Measurements from ENCODE around the gene SOX12. TPM values are rescaled to one million over a fixed set of nuclear protein-coding genes. Genes with fewer than 3 reads are reported as not detected.

The SOX12 gene
- total RNA-seq (ENCODE audit: low replicate concordance) = 7.7 and 15.9 TPM in 2 replicates

- DNase-seq (ENCODE audit: low read depth) = peak; percentile 85
- TF ChIP-seq, protein P1, sequence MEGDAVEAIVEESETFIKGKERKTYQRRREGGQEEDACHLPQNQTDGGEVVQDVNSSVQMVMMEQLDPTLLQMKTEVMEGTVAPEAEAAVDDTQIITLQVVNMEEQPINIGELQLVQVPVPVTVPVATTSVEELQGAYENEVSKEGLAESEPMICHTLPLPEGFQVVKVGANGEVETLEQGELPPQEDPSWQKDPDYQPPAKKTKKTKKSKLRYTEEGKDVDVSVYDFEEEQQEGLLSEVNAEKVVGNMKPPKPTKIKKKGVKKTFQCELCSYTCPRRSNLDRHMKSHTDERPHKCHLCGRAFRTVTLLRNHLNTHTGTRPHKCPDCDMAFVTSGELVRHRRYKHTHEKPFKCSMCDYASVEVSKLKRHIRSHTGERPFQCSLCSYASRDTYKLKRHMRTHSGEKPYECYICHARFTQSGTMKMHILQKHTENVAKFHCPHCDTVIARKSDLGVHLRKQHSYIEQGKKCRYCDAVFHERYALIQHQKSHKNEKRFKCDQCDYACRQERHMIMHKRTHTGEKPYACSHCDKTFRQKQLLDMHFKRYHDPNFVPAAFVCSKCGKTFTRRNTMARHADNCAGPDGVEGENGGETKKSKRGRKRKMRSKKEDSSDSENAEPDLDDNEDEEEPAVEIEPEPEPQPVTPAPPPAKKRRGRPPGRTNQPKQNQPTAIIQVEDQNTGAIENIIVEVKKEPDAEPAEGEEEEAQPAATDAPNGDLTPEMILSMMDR (IDR thresholded peaks at IDR 0.05; ENCODE audit: insufficient read depth, low read length) = no peak
- peak within 1 kb of the TSS; percentile 90 for H3K4me3 ChIP-seq (ENCODE audit: low read depth, low read length)
These were observed at the start of gene SOX12 for GRCh38 chr20:325045-325888. Gene SOX12, plus strand, starts transcription at chr20:325552. Its CDS starts 373 bp downstream, at chr20:325925.

DNA sequence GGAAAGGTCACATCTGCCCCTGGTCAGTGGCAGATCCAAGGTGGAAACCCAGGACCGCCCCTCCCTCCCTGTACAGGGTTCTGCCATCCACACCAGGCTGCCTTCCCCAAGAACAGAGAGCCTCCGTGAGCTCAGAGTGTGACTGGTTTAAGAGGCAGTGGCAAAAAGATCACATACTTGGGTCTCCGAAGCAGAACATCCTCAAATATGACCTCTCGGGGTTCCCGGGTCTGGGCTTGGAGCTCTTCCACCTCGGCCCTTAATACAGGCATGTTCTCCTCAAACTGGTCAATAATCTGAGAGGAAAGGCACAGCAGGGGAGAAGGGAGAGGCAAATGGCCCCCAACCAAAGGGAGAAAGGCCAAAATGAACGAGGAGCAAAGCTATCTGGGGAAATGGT, 49.6 kb upstream of the SOX12 start:
- TF ChIP-seq, protein P1 (IDR thresholded peaks at IDR 0.05; ENCODE audit: insufficient read depth, low read length) = no peak
- H3K4me3 ChIP-seq (ENCODE audit: low read depth, low read length) = no peak overlapping the region
- no peak for DNase-seq (ENCODE audit: low read depth)

GRCh38 chr20:276620-277495, 48.5 kb upstream of the SOX12 start:
- DNase-seq (ENCODE audit: low read depth) = no peak
- H3K4me3 ChIP-seq (ENCODE audit: low read depth, low read length) = no peak overlapping the region
- TF ChIP-seq, protein P1 (IDR thresholded peaks at IDR 0.05; ENCODE audit: insufficient read depth, low read length) = no peak

- H3K4me3 ChIP-seq (ENCODE audit: low read depth, low read length) = no peak overlapping the region
- DNase-seq (ENCODE audit: low read depth) = no peak
- TF ChIP-seq, protein P1 (IDR thresholded peaks at IDR 0.05; ENCODE audit: insufficient read depth, low read length) = no peak
These were observed 47.9 kb upstream of the SOX12 start for GRCh38 chr20:277496-277781.

DNA sequence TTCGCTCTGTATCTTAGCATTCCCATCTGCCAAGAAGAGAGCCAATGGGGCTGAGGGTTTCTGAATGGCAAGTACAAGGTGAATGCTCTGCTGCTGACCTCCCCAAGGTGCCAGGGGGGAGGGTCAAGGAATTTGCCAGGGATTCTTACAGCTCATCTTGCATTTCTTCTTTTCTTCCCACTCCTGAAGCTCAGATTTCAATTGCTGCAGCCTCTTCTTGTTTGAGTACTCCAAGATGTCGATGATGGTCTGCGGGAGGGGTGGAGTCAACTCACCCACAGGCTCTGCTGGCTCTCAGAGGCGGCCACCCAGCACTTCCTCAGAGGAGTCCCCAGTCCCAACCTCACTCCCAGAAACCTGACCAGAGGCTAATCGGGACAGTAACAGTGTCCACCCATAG, 47.2 kb upstream of the SOX12 start:
- TF ChIP-seq, protein P1 (IDR thresholded peaks at IDR 0.05; ENCODE audit: insufficient read depth, low read length) = no peak
- DNase-seq (ENCODE audit: low read depth) = no peak
- no peak overlapping the region for H3K4me3 ChIP-seq (ENCODE audit: low read depth, low read length)

DNA sequence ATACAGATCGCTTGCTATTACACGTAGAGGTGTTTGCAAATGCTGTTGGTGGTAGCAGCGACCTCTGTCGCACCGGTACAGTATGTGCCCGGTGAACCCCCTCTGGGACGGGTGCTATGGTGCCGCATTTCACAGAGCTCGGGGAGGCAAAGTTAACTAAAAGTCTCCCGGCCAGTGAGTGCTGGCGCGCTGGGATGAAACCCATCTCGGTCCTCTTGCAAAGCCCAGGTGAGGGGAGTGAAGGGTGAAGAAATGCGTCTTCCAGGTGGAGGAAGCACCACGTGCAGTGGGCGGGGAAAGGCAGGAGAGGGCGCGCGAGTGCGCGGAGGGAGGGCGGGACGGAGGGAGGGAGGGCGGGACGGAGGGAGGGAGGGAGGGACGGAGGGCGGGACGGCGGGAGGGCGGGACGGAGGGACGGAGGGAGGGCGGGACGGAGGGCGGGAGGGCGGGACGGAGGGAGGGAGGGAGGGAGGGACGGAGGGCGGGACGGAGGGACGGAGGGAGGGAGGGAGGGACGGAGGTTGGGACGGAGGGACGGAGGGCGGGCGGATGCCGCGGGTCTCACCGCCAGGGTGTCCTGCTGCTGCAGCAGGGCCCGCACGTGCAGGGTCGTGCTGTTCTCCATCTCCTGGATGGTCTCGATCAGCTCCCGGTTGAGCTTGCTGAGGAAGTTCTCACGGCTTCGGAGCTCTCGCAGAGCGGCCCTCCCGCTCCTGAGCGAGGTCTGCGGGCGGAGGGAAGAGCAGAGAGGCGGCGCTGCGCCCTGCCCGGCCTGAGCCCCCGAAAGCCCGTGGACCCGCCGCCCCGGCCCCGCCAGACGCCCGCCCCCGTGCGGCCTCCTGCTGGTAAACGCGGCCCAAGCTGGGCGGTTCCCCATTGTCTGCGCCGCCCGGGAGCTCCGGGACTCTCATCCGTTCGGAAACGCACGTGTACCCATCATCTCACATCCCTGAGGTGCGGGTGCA, 46.5 kb upstream of the SOX12 start:
- peak overlapping the region; percentile 17 for H3K4me3 ChIP-seq (ENCODE audit: low read depth, low read length)
- DNase-seq (ENCODE audit: low read depth) = no peak
- TF ChIP-seq, protein P1 (IDR thresholded peaks at IDR 0.05; ENCODE audit: insufficient read depth, low read length) = no peak
